22Rv1 (cell line): ENCODE results near the gene NEURL1B.

Source experiments
- ZFX ChIP-seq: fragments of 450-650 bp; IDR thresholded peaks from 2 replicates; pipeline ENCODE4 v1.6.1; 2017; ENCODE audit warnings: antibody characterized with exemption, borderline replicate concordance
- TF ChIP-seq, protein P1 (sequence below): fragments of 450-650 bp; IDR thresholded peaks from 2 replicates; pipeline ENCODE4 v1.5.1; 2017; ENCODE audit warnings: mild to moderate bottlenecking

DNA sequence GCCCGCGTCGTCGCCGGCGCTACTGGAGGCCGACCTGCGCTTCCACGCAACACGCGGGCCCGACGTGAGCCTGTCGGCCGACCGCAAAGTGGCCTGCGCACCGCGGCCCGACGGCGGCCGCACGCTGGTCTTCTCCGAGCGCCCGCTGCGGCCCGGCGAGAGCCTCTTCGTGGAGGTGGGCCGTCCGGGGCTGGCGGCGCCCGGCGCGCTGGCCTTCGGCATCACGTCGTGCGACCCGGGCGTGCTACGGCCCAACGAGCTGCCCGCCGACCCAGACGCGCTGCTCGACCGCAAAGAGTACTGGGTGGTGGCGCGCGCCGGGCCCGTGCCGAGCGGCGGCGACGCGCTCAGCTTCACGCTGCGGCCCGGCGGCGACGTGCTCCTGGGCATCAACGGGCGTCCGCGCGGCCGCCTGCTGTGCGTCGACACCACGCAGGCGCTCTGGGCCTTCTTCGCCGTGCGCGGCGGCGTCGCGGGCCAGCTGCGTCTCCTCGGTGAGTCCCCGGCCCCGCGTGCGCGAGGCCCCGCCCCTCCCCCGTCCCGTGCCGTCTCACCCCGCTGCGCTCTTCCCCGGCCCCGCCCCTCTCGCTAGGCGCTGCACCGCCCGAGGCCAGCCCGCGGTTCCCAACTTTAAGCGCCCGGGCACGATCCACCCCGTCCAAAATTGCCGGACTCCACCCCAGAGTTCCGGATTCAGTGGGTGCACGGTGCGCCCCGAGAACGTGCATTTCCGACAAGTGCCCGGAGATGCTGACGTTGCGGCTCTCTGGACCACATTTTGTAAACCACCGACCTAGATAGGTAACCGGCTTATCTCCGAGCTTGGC lies 42.8 kb downstream of the NEURL1B start:
- TF ChIP-seq, protein P1, sequence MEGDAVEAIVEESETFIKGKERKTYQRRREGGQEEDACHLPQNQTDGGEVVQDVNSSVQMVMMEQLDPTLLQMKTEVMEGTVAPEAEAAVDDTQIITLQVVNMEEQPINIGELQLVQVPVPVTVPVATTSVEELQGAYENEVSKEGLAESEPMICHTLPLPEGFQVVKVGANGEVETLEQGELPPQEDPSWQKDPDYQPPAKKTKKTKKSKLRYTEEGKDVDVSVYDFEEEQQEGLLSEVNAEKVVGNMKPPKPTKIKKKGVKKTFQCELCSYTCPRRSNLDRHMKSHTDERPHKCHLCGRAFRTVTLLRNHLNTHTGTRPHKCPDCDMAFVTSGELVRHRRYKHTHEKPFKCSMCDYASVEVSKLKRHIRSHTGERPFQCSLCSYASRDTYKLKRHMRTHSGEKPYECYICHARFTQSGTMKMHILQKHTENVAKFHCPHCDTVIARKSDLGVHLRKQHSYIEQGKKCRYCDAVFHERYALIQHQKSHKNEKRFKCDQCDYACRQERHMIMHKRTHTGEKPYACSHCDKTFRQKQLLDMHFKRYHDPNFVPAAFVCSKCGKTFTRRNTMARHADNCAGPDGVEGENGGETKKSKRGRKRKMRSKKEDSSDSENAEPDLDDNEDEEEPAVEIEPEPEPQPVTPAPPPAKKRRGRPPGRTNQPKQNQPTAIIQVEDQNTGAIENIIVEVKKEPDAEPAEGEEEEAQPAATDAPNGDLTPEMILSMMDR = no peak
- TF ChIP-seq ZFX = no peak
